Skeletal muscle cell (primary cell): Measurements from ENCODE around the gene MSRB1.
"Not testable (repeated sequence)": the region's sequence is repeated elsewhere in the genome, so short reads cannot be mapped to it uniquely, and the experiment has no call there.

Experiments
- DNase-seq: peaks from one replicate; pipeline ENCODE4 v3.0.0-alpha.2; 2010; ENCODE audit warnings: low read depth
- H3K4me3 ChIP-seq: 2 replicates; pipeline ENCODE4 v1.5.1; 2011; ENCODE audit warnings: low read depth, mild to moderate bottlenecking, control low read depth, low read length, moderate library complexity

The MSRB1 gene

DNA sequence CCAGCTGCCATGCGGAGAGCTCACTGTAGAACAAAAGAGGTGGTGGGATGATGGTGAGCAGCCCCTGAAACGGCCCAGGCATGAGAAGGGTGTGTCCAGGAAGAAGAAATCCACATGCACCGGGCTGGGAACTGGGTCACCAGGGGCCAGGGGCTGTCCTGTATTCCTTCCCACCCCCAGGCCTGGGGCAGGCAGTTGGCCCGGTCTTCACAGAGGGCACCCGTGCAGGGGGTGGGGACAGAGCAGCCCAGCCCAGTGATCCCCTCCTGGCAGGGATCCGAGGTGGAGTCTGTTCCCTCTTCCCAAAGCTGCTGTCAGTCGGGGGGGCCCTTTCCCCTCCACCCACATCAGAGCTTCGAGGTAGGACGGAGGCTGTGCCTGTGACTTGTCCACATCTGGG lies 34.0 kb downstream of the MSRB1 start:
- H3K4me3 ChIP-seq = no peak overlapping the region
- no peak for DNase-seq

DNA sequence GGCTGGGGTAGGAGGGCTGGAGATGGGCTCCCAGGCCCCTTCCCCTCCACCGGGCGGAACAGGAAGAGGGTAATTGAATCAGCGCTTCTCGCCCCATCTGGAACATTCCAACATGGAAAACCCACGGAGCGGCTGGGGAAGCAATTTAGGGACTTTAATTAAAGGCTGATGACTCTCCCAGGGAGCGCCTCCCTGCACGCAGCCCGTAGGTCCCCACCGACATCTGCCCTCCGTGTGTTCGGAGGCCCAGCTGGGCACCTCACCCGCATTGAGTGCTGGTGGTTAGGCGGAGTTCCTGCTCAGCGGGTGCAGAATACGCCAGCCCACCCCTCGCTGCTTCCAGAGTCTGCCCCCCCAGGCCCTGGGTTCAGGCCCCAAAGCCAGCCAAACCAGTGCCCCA lies 34.8 kb downstream of the MSRB1 start:
- no peak for DNase-seq
- H3K4me3 ChIP-seq = no peak overlapping the region

- H3K4me3 ChIP-seq = no peak overlapping the region
- DNase-seq = no peak
Measured at GRCh38 chr16:1907226-1907860, 35.7 kb downstream of the MSRB1 start.

GRCh38 chr16:1906846-1907165 lies 36.2 kb downstream of the MSRB1 start:
- DNase-seq = no peak
- no peak overlapping the region for H3K4me3 ChIP-seq

- DNase-seq = no peak
- no peak overlapping the region for H3K4me3 ChIP-seq
Measured at GRCh38 chr16:1906055-1906845, 36.7 kb downstream of the MSRB1 start.

- no peak for DNase-seq
- H3K4me3 ChIP-seq = no peak overlapping the region
Measured at GRCh38 chr16:1903845-1904840, 38.9 kb downstream of the MSRB1 start.

DNA sequence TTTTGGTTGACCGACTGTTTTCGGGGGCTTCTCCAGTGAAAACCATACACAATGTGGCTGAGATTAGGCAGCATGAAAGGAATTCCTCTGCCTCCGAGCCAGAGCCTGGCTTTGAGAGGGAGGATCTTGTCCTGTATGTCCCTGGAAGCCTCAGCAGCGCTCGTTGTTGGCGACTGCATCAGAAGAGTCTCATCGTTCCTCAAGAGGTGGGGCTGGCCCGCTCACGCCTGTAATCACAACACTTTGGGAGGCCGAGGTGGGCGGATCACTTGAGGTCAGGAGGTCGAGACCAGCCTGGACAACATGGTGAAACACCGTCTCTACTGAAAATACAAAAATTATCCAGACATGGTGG lies 39.8 kb downstream of the MSRB1 start:
- H3K4me3 ChIP-seq = no peak overlapping the region
- DNase-seq = no peak

- no peak overlapping the region for H3K4me3 ChIP-seq
- DNase-seq = no peak
Measured at GRCh38 chr16:1902547-1903219, 40.3 kb downstream of the MSRB1 start.

DNA sequence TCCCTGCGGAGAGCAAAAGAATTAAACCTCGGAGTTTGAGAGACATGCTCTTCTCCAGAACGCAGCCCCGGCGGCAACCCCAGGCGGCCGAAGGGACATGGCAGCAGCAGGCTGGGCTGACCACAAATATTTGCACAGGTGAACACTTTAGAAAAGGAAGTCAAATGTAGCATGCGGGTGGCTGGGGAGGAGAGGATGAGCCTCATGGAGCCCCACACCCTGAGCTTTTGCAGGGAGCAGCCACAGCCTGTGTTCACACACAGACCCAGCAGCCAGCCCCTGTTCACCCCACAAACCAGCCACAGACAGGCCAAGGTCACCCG lies 42.6 kb downstream of the MSRB1 start:
- H3K4me3 ChIP-seq = no peak overlapping the region

GRCh38 chr16:1899641-1900451 lies 43.2 kb downstream of the MSRB1 start:
- DNase-seq = no peak
- no peak overlapping the region for H3K4me3 ChIP-seq

More for the DNA sequence above, 42.6 kb downstream of the MSRB1 start:
- no peak for DNase-seq

DNA sequence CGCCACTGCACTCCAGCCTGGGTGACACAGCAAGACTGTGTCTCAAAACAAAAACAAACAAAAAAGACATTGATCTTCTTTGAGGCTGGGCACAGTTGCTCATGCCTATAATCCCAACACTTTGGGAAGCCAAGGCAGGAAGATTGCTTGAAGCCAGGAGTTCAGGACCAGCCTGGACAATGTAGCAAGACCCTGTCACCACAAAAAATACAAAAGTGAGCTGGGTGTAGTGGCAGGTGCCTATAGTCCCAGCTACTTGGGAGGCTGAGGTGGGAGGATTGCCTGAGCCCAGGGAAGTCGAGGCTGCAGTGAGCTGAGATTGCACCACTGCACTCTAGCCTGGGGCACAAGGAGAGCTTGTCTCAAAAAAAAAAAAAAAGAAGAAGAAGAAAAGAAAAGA lies 45.3 kb downstream of the MSRB1 start:
- not testable (repeated sequence) for DNase-seq, H3K4me3 ChIP-seq

DNA sequence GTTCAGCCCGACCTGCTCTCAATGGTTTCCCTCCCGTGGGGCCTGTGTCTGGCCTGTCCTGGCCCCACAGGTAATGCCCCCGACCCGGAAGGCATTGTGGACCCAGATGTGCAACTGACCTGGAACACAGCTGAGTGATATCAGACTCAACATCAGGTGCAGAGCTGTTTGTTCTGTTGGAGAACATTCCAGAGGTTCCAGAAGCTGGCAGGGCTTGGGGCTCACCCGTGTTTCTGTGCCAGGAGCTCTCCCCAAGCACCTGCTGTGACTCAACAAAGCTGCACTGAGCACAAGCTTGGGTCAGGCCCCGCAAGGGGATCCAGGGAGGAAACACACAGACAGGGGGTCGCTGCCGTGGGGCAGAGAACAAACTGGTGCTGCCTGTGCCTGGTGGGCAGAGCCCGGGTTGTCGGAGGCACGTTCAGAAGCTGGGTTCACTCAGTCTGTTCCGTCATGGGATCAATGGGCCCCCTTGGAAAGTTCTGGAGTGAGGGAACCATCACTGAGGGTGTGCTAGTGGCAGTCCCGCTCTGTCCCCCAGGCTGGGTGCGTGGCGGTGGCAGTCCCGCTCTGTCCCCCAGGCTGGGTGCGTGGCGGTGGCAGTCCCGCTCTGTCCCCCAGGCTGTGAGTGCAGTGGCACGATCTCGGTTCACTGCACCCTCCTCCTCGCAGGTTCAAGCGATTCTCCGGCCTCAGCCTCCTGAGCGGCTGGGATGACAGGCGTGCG lies 46.9 kb downstream of the MSRB1 start:
- H3K4me3 ChIP-seq = no peak overlapping the region
- no peak for DNase-seq

GRCh38 chr16:1895068-1895467 lies 47.9 kb downstream of the MSRB1 start:
- no peak overlapping the region for H3K4me3 ChIP-seq
- DNase-seq = no peak

GRCh38 chr16:1890708-1891050 lies 52.3 kb downstream of the MSRB1 start:
- no peak for DNase-seq
- H3K4me3 ChIP-seq = no peak overlapping the region

- H3K4me3 ChIP-seq = no peak overlapping the region
- no peak for DNase-seq
Measured at GRCh38 chr16:1890024-1890707, 52.8 kb downstream of the MSRB1 start.
